Measurements from ENCODE around the gene NDC80.

NDC80 gene

GRCh38 chr18:2589345-2590068 is 18.1 kb downstream of the NDC80 start:
- H3K4me3 ChIP-seq (ENCODE audit: low read depth, low read length), result no peak overlapping the region
- DNase-seq (ENCODE audit: low read depth), result peak; percentile 24
- TF ChIP-seq MYC (IDR thresholded peaks at IDR 0.05; ENCODE audit: low read depth, low read length) (no peak), MAX (IDR thresholded peaks at IDR 0.05; ENCODE audit: low read depth, low read length) (no peak), POLR2A (IDR thresholded peaks at IDR 0.05; ENCODE audit: extremely low read depth, insufficient read length) (no peak)
- TF ChIP-seq, protein P1, sequence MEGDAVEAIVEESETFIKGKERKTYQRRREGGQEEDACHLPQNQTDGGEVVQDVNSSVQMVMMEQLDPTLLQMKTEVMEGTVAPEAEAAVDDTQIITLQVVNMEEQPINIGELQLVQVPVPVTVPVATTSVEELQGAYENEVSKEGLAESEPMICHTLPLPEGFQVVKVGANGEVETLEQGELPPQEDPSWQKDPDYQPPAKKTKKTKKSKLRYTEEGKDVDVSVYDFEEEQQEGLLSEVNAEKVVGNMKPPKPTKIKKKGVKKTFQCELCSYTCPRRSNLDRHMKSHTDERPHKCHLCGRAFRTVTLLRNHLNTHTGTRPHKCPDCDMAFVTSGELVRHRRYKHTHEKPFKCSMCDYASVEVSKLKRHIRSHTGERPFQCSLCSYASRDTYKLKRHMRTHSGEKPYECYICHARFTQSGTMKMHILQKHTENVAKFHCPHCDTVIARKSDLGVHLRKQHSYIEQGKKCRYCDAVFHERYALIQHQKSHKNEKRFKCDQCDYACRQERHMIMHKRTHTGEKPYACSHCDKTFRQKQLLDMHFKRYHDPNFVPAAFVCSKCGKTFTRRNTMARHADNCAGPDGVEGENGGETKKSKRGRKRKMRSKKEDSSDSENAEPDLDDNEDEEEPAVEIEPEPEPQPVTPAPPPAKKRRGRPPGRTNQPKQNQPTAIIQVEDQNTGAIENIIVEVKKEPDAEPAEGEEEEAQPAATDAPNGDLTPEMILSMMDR (IDR thresholded peaks at IDR 0.05; ENCODE audit: low read depth, low read length), result no peak

GRCh38 chr18:2590303-2590702 is 18.9 kb downstream of the NDC80 start:
- no peak for DNase-seq (ENCODE audit: low read depth)
- TF ChIP-seq MYC (IDR thresholded peaks at IDR 0.05; ENCODE audit: low read depth, low read length), result no peak
- TF ChIP-seq, protein P1 (IDR thresholded peaks at IDR 0.05; ENCODE audit: low read depth, low read length), result no peak
- no peak for TF ChIP-seq MAX (IDR thresholded peaks at IDR 0.05; ENCODE audit: low read depth, low read length)
- TF ChIP-seq POLR2A (IDR thresholded peaks at IDR 0.05; ENCODE audit: extremely low read depth, insufficient read length), result no peak
- H3K4me3 ChIP-seq (ENCODE audit: low read depth, low read length), result no peak overlapping the region

DNA sequence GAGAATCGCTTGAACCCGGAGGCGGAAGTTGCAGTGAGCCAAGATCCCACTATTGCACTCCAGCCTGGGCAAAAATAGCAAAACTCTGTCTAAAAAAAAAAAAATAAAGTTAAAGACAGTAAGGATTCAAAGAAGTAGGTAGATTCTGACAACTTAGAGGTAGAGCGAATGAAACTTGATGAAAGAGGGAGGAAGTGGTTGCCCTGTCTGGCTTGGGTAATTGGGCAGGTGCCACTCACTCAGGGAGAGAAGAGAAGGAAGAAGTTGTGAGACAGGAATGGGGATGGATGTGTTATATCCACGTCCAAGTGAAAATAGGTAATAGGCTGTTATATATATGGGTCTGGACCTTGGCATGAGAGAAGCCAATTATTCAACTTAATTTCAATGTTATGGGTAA is 26.3 kb downstream of the NDC80 start:
- H3K4me3 ChIP-seq (ENCODE audit: low read depth, low read length), result no peak overlapping the region
- no peak for DNase-seq (ENCODE audit: low read depth)
- TF ChIP-seq, protein P1 (IDR thresholded peaks at IDR 0.05; ENCODE audit: low read depth, low read length), result no peak
- TF ChIP-seq MAX (IDR thresholded peaks at IDR 0.05; ENCODE audit: low read depth, low read length), result no peak
- TF ChIP-seq MYC (IDR thresholded peaks at IDR 0.05; ENCODE audit: low read depth, low read length), result no peak
- no peak for TF ChIP-seq POLR2A (IDR thresholded peaks at IDR 0.05; ENCODE audit: extremely low read depth, insufficient read length)

DNA sequence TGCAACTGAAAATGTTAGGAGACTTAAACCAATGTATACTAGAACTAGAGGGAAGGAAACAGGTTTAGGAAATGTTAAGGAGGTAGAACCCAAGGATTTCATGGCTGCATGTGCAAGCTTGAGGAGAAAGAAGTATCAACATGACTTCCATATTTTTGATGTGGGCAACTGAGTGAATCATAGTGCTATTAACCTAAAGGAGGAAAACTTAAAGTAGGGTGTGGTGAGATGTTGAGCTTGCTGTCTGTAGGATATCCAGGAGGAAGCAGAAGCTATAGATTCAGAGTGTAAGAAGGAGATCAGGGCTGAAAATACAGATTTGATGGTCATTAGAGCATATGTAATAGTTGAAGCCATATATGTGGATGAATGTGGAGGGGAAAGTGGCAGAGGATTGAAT is 31.5 kb downstream of the NDC80 start:
- TF ChIP-seq, protein P1 (IDR thresholded peaks at IDR 0.05; ENCODE audit: low read depth, low read length), result no peak
- no peak for TF ChIP-seq POLR2A (IDR thresholded peaks at IDR 0.05; ENCODE audit: extremely low read depth, insufficient read length)
- H3K4me3 ChIP-seq (ENCODE audit: low read depth, low read length), result no peak overlapping the region
- DNase-seq (ENCODE audit: low read depth), result no peak

- no peak overlapping the region for H3K4me3 ChIP-seq (ENCODE audit: low read depth, low read length)
- DNase-seq (ENCODE audit: low read depth), result no peak
- TF ChIP-seq, protein P1 (IDR thresholded peaks at IDR 0.05; ENCODE audit: low read depth, low read length), result no peak
- no peak for TF ChIP-seq POLR2A (IDR thresholded peaks at IDR 0.05; ENCODE audit: extremely low read depth, insufficient read length)
Measured at GRCh38 chr18:2606335-2606734, 35.0 kb downstream of the NDC80 start.

GRCh38 chr18:2609604-2610003 is 38.2 kb downstream of the NDC80 start:
- no peak overlapping the region for H3K4me3 ChIP-seq (ENCODE audit: low read depth, low read length)
- TF ChIP-seq MYC (IDR thresholded peaks at IDR 0.05; ENCODE audit: low read depth, low read length) (no peak), POLR2A (IDR thresholded peaks at IDR 0.05; ENCODE audit: extremely low read depth, insufficient read length) (no peak), MAX (IDR thresholded peaks at IDR 0.05; ENCODE audit: low read depth, low read length) (no peak)
- TF ChIP-seq, protein P1 (IDR thresholded peaks at IDR 0.05; ENCODE audit: low read depth, low read length), result no peak
- no peak for DNase-seq (ENCODE audit: low read depth)

Data from NB4 (cell line).